ENCODE measurements around the gene KRTAP19-8. TPM values are rescaled to one million over a fixed set of nuclear protein-coding genes. Genes with fewer than 3 reads are reported as not detected.
A peak's percentile ranks its signal among the peaks of the same experiment; 100 is the strongest.

The KRTAP19-8 gene
- total RNA-seq, 1 donor from 2014 or later: not detected

DNA sequence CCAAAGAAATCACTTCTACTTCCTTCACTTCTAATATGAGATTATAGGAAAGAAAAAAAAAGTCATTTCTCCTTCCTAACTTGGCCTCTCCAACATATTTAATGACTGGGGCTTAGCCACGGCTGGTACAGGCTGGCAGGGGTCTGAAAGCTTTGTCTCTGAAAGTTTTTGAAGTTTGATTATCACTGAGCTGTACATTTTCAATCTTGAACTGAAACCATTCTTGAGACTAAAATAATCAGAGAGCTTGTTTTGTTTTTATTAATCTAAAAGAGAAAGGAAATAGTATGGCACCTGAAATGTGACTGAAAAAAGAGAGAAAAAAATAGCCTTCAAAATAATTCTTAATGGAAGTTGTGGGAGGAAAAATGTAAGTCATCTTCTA is 3.8 kb upstream of the KRTAP19-8 start:
- H3K36me3 ChIP-seq: no peaks in the 10 kb centered on the region
- peak overlapping the region; percentile 29 for H3K27ac Mint-ChIP-seq
- no peaks in the 10 kb centered on the region for H3F3A ChIP-seq (ENCODE audit: low read depth)
- H3K27me3 ChIP-seq: no peaks in the 10 kb centered on the region
- H3K27me3 Mint-ChIP-seq (ENCODE audit: insufficient read depth, low read depth): no peaks in the 10 kb centered on the region
- no peak overlapping the region for H3K4me3 Mint-ChIP-seq
- no peak overlapping the region for H3K4me2 ChIP-seq
- H3K79me2 ChIP-seq (ENCODE audit: low read depth): no peaks in the 10 kb centered on the region
- no peak overlapping the region for H3K27ac ChIP-seq
- peaks cover 9% of the 10 kb centered on the region for H3K4me1 Mint-ChIP-seq
- H4K20me1 ChIP-seq (ENCODE audit: low read depth): no peaks in the 10 kb centered on the region
- no peak overlapping the region for H3K9ac ChIP-seq
- TF ChIP-seq, protein P1, sequence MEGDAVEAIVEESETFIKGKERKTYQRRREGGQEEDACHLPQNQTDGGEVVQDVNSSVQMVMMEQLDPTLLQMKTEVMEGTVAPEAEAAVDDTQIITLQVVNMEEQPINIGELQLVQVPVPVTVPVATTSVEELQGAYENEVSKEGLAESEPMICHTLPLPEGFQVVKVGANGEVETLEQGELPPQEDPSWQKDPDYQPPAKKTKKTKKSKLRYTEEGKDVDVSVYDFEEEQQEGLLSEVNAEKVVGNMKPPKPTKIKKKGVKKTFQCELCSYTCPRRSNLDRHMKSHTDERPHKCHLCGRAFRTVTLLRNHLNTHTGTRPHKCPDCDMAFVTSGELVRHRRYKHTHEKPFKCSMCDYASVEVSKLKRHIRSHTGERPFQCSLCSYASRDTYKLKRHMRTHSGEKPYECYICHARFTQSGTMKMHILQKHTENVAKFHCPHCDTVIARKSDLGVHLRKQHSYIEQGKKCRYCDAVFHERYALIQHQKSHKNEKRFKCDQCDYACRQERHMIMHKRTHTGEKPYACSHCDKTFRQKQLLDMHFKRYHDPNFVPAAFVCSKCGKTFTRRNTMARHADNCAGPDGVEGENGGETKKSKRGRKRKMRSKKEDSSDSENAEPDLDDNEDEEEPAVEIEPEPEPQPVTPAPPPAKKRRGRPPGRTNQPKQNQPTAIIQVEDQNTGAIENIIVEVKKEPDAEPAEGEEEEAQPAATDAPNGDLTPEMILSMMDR (IDR thresholded peaks at IDR 0.05): no peak
- no peak for TF ChIP-seq EZH2 (IDR thresholded peaks at IDR 0.05)
- no peak for TF ChIP-seq EZH2phosphoT487 (IDR thresholded peaks at IDR 0.05)
- no peak overlapping the region for H2AFZ ChIP-seq (replicated peaks)
- no peaks in the 10 kb centered on the region for H3K9me3 Mint-ChIP-seq
- no peaks in the 10 kb centered on the region for H3K4me1 ChIP-seq
- no peak for DNase-seq (ENCODE audit: low spot score)
- H3K4me3 ChIP-seq: no peak overlapping the region
- H3K9me3 ChIP-seq (ENCODE audit: low read depth): no peaks in the 10 kb centered on the region
- no peaks in the 10 kb centered on the region for H3K36me3 Mint-ChIP-seq

DNA sequence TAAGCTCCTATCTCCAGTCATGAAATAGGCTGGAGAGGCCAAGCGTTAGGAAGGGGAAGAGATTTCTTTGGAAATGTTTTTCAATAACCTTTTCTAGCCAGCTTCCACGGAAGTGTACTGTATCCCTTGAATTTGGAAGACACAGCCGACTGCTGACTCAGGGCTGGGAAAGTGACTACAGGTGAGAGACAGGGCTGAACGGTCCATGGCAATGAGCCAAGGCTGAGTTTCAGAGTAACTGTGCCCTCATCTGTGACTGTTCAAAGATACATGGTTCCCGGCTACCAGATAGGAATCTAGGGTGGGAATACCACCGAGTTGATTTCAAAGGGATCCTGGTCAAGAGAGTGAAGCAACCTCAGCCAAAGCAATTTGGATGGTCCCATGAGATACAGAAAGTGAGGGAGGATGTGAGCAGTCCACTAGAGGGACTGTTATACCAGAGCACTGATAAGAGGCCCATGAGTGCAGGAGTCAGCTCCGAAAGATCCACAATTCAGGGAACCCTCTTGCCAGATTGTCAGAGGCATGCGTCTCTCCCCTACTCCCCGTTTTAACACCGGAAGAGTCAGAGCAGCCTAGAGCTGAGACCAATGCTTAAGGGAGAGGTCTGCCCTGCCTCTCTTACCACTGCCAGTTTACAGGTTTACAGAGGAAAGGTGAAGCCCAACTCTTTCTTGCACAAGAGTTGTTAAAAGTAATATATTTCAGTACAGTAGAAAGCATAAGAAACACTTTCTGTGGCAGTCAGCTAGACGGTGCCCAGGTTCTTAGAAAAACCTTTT is 3.2 kb upstream of the KRTAP19-8 start:
- H3K36me3 Mint-ChIP-seq: no peaks in the 10 kb centered on the region
- no peaks in the 10 kb centered on the region for H3K4me1 ChIP-seq
- no peak overlapping the region for H3K27ac Mint-ChIP-seq

DNA sequence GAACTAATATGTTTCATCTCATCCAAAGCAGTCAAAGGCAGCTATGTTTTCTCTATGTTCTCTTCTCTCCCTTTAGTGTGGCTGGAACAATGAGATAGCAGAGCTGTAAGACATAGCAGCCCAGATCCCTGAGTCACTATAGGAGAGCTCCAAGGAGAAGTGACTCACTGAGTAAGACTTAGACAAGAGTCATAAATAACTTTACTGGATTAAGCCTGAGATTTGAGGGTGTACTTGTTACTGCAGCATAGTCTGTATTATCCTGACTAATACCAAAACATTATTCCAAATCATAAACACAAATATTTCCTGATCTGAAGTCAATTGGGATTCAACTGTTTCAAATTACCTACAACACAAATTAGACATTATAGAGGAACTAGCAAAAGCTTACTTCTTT is 3.9 kb downstream of the KRTAP19-8 start:
- no peaks in the 10 kb centered on the region for H3K36me3 Mint-ChIP-seq
- Histone ChIP-seq H3K4me2 (no peak overlapping the region), H3K27me3 (no peaks in the 10 kb centered on the region), H3K4me3 (no peak overlapping the region), H3F3A (ENCODE audit: low read depth) (no peaks in the 10 kb centered on the region), H3K27ac (no peak overlapping the region), H3K9ac (no peak overlapping the region), H4K20me1 (ENCODE audit: low read depth) (no peaks in the 10 kb centered on the region), H3K79me2 (ENCODE audit: low read depth) (no peaks in the 10 kb centered on the region), H2AFZ (replicated peaks) (no peak overlapping the region), H3K9me3 (ENCODE audit: low read depth) (no peaks in the 10 kb centered on the region), H3K36me3 (no peaks in the 10 kb centered on the region), H3K4me1 (no peaks in the 10 kb centered on the region)
- no peak for DNase-seq (ENCODE audit: low spot score)
- no peaks in the 10 kb centered on the region for H3K4me1 Mint-ChIP-seq
- no peaks in the 10 kb centered on the region for H3K27me3 Mint-ChIP-seq (ENCODE audit: insufficient read depth, low read depth)
- H3K4me3 Mint-ChIP-seq: no peak overlapping the region
- H3K27ac Mint-ChIP-seq: no peak overlapping the region
- H3K9me3 Mint-ChIP-seq: no peaks in the 10 kb centered on the region
- TF ChIP-seq EZH2phosphoT487 (IDR thresholded peaks at IDR 0.05): no peak
- TF ChIP-seq EZH2 (IDR thresholded peaks at IDR 0.05): no peak
- TF ChIP-seq, protein P1 (IDR thresholded peaks at IDR 0.05): no peak

More for the DNA sequence above, 3.2 kb upstream of the KRTAP19-8 start:
- Histone ChIP-seq H3K4me2 (no peak overlapping the region), H3K4me3 (no peak overlapping the region), H3K79me2 (ENCODE audit: low read depth) (no peaks in the 10 kb centered on the region), H3K9me3 (ENCODE audit: low read depth) (no peaks in the 10 kb centered on the region), H4K20me1 (ENCODE audit: low read depth) (no peaks in the 10 kb centered on the region), H2AFZ (replicated peaks) (peak overlapping the region; percentile 69), H3K9ac (no peak overlapping the region), H3K27ac (no peak overlapping the region), H3K36me3 (no peaks in the 10 kb centered on the region), H3K27me3 (no peaks in the 10 kb centered on the region), H3F3A (ENCODE audit: low read depth) (no peaks in the 10 kb centered on the region)
- Mint-ChIP-seq H3K4me3 (no peak overlapping the region), H3K4me1 (peaks cover 9% of the 10 kb centered on the region), H3K9me3 (no peaks in the 10 kb centered on the region), H3K27me3 (ENCODE audit: insufficient read depth, low read depth) (no peaks in the 10 kb centered on the region)
- DNase-seq (ENCODE audit: low spot score): no peak
- TF ChIP-seq, protein P1 (IDR thresholded peaks at IDR 0.05): no peak
- TF ChIP-seq EZH2phosphoT487 (IDR thresholded peaks at IDR 0.05): no peak
- TF ChIP-seq EZH2 (IDR thresholded peaks at IDR 0.05): no peak

Measured in neural progenitor cell (in vitro differentiated cells).